ENCODE measurements around the gene DNPH1. TPM values are rescaled to one million over a fixed set of nuclear protein-coding genes. Genes with fewer than 3 reads are reported as not detected.

Gene DNPH1
- total and polyA plus RNA-seq, 2 experiments from 2014 or later = 29.2 to 50.0 TPM

GRCh38 chr6:43263314-43264178 is 34.3 kb upstream of the DNPH1 start:
- no peaks in the 10 kb centered on the region for H3K36me3 Mint-ChIP-seq (ENCODE audit: low read depth)
- DNase-seq (ENCODE audit: low spot score) = peak; percentile 91
- 0 out of 2 replicates have a peak overlapping the region, but pooled peaks have one; percentile 28 for H2AFZ ChIP-seq
- H3K4me3 Mint-ChIP-seq = no peak overlapping the region
- H4K20me1 ChIP-seq (replicated peaks; ENCODE audit: insufficient read depth) = no peaks in the 10 kb centered on the region
- H3K4me3 ChIP-seq = no peak overlapping the region
- H3K27ac Mint-ChIP-seq = no peak overlapping the region
- no peaks in the 10 kb centered on the region for H3K36me3 ChIP-seq (ENCODE audit: insufficient read depth)
- peak; percentile 92 for ATAC-seq
- H3F3A ChIP-seq (replicated peaks; ENCODE audit: low read depth) = no peaks in the 10 kb centered on the region
- H3K4me2 ChIP-seq = no peak overlapping the region
- H3K9me3 Mint-ChIP-seq = no peaks in the 10 kb centered on the region; the same call in 2 of the 3 replicates
- H3K27me3 Mint-ChIP-seq (ENCODE audit: insufficient read depth, low read depth, poor library complexity) = peaks cover 26% of the 10 kb centered on the region
- H3K27me3 ChIP-seq (ENCODE audit: insufficient read depth) = peaks cover 9% of the 10 kb centered on the region
- peaks cover 11% of the 10 kb centered on the region for H3K4me1 ChIP-seq (ENCODE audit: insufficient read depth)
- H3K27ac ChIP-seq (ENCODE audit: low read depth) = no peak overlapping the region
- H3K9me2 ChIP-seq (ENCODE audit: insufficient read depth) = no peaks in the 10 kb centered on the region
- TF ChIP-seq STAT1 (IDR thresholded peaks at IDR 0.05; ENCODE audit: unreplicated experiment) (no peak), REST (IDR thresholded peaks at IDR 0.05; ENCODE audit: unreplicated experiment) (no peak)
- TF ChIP-seq, protein P1, sequence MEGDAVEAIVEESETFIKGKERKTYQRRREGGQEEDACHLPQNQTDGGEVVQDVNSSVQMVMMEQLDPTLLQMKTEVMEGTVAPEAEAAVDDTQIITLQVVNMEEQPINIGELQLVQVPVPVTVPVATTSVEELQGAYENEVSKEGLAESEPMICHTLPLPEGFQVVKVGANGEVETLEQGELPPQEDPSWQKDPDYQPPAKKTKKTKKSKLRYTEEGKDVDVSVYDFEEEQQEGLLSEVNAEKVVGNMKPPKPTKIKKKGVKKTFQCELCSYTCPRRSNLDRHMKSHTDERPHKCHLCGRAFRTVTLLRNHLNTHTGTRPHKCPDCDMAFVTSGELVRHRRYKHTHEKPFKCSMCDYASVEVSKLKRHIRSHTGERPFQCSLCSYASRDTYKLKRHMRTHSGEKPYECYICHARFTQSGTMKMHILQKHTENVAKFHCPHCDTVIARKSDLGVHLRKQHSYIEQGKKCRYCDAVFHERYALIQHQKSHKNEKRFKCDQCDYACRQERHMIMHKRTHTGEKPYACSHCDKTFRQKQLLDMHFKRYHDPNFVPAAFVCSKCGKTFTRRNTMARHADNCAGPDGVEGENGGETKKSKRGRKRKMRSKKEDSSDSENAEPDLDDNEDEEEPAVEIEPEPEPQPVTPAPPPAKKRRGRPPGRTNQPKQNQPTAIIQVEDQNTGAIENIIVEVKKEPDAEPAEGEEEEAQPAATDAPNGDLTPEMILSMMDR (conservative IDR thresholded peaks at IDR 0.05; ENCODE audit: low read depth in 2 of 2) = peak; percentile 72 to 98
- H3K79me2 ChIP-seq (replicated peaks; ENCODE audit: insufficient read depth) = no peaks in the 10 kb centered on the region
- peaks cover 18% of the 10 kb centered on the region for H3K4me1 Mint-ChIP-seq

- H4K20me1 ChIP-seq (replicated peaks; ENCODE audit: insufficient read depth) = no peaks in the 10 kb centered on the region
- H3K4me1 ChIP-seq (ENCODE audit: insufficient read depth) = peaks cover 8% of the 10 kb centered on the region
- H3K36me3 ChIP-seq (ENCODE audit: insufficient read depth) = no peaks in the 10 kb centered on the region
- no peak for TF ChIP-seq REST (IDR thresholded peaks at IDR 0.05; ENCODE audit: unreplicated experiment)
- TF ChIP-seq EZH2phosphoT487 (IDR thresholded peaks at IDR 0.05; ENCODE audit: unreplicated experiment) = no peak
- TF ChIP-seq NANOG (IDR thresholded peaks at IDR 0.05; ENCODE audit: borderline replicate concordance) = no peak
- H3K4me2 ChIP-seq = no peak overlapping the region
- no peak for DNase-seq (ENCODE audit: low spot score)
- no peak overlapping the region for H3K4me3 Mint-ChIP-seq
- peaks cover 2% of the 10 kb centered on the region; the same call in 1 of the 2 replicates for H3K27me3 ChIP-seq (ENCODE audit: insufficient read depth)
- H3K27ac Mint-ChIP-seq = no peak overlapping the region
- H3K27ac ChIP-seq (ENCODE audit: low read depth) = no peak overlapping the region
- H3K36me3 Mint-ChIP-seq (ENCODE audit: low read depth) = no peaks in the 10 kb centered on the region
- H3K9me2 ChIP-seq (ENCODE audit: insufficient read depth) = no peaks in the 10 kb centered on the region
- no peak for ATAC-seq
- H3F3A ChIP-seq (replicated peaks; ENCODE audit: low read depth) = no peaks in the 10 kb centered on the region
- H3K79me2 ChIP-seq (replicated peaks; ENCODE audit: insufficient read depth) = no peaks in the 10 kb centered on the region
- no peaks in the 10 kb centered on the region; the same call in 2 of the 3 replicates for H3K9me3 Mint-ChIP-seq
- H3K27me3 Mint-ChIP-seq (ENCODE audit: insufficient read depth, low read depth, poor library complexity) = peaks cover 19% of the 10 kb centered on the region
- H3K4me1 Mint-ChIP-seq = peaks cover 17% of the 10 kb centered on the region
- no peak overlapping the region for H3K4me3 ChIP-seq
- H2AFZ ChIP-seq = no peak overlapping the region
Measured at GRCh38 chr6:43262780-43263313, 33.6 kb upstream of the DNPH1 start.
